ENCODE data around the gene RFPL4AL1.
"Not testable (repeated sequence)": the region's sequence is repeated elsewhere in the genome, so short reads cannot be mapped to it uniquely, and the experiment has no call there.

- TF ChIP-seq CTCF (IDR thresholded peaks at IDR 0.05 in 2 of 3, conservative IDR thresholded peaks at IDR 0.05 in 1 of 3; ENCODE audit: control insufficient read depth in 2 of 3, extremely low read depth in 1 of 3, insufficient read depth in 1 of 3, low read depth in 3 of 3, low read length in 3 of 3); MYC (IDR thresholded peaks at IDR 0.05; ENCODE audit: insufficient read depth, insufficient read length, insufficient replicate concordance, low read length, severe bottlenecking); TAF1 (IDR thresholded peaks at IDR 0.05; ENCODE audit: borderline replicate concordance, low read depth, low read length); SP1 (IDR thresholded peaks at IDR 0.05; ENCODE audit: low read depth, low read length); NFYB (IDR thresholded peaks at IDR 0.05; ENCODE audit: insufficient read depth, low read depth, low read length); SRF (IDR thresholded peaks at IDR 0.05; ENCODE audit: low read depth in 2 of 2, low read length in 2 of 2); REST (IDR thresholded peaks at IDR 0.05; ENCODE audit: low read depth, low read length); POLR2A (IDR thresholded peaks at IDR 0.05; ENCODE audit: low read depth, low read length); POU2F2 (IDR thresholded peaks at IDR 0.05; ENCODE audit: borderline replicate concordance, low read depth, low read length); RAD51 (IDR thresholded peaks at IDR 0.05); RELA (IDR thresholded peaks at IDR 0.05; ENCODE audit: borderline replicate concordance, partially characterized antibody); ATF3 (IDR thresholded peaks at IDR 0.05; ENCODE audit: borderline replicate concordance, extremely low read depth, low read depth, low read length): not testable (repeated sequence)
Observed at GRCh38 chr19:55769632-55770031, 714 bp downstream of the RFPL4AL1 start.

All from GM12878 (cell line).